K562 (cell line): ENCODE data around the gene USP20. TPM values are rescaled to one million over a fixed set of nuclear protein-coding genes. Genes with fewer than 3 reads are reported as not detected.
A peak's percentile ranks its signal among the peaks of the same experiment; 100 is the strongest.

Experiments
- ATAC-seq: fragments of 200-7000 bp; cut with Tn5 transposase; 3 replicates; pipeline ENCODE4 v1.9.1; 2020; ENCODE audit warnings: moderate library complexity
- BruUV-seq: library from RNA; stranded (reverse); fragments of 400-500 nt; replicated peaks from 2 replicates; lab custom pipeline; 2021; lab: Mats Ljungman, UMichigan
- CTCF ChIA-PET: fragments of 300-600 bp; formaldehyde crosslinking; extraction: SDS; loops from one replicate; lab custom pipeline; 2021; ENCODE audit warnings: low intra/inter-chr PET ratio; lab: Yijun Ruan, JAX
- POLR2A ChIA-PET: fragments of 300-600, 350-650 bp; sonication (Branson Sonifier 250); formaldehyde crosslinking; extraction: SDS; loops from one replicate; lab custom pipeline; 2021; ENCODE audit warnings: antibody characterized with exemption, inconsistent platforms; lab: Yijun Ruan, JAX
- DNase-seq, 4 experiments: peaks; one replicate each; pipeline versions ENCODE4 v3.0.0 to v3.0.0-alpha.2; 2011 to 2018; ENCODE audit warnings: low spot score in 3 of 4, mixed read lengths in 3 of 4; ENCODE audit errors: extremely low read depth in 1 of 4
- FAIRE-seq: peaks from 2 replicates; lab custom pipeline; 2011; peaks lifted over from hg19 to GRCh38; lab: Jason Lieb, UNC
- H2AFZ ChIP-seq: 2 replicates; pipeline ENCODE4 v1.6.0; 2011; ENCODE audit warnings: low read depth, low read length, control low read depth, inconsistent platforms
- H3K27ac ChIP-seq: fragments of 200-600 bp; 3 replicates; pipeline ENCODE4 v1.8.0; 2011; ENCODE audit warnings: low read depth, mild to moderate bottlenecking, control low read depth, inconsistent platforms, low read length, moderate library complexity, mixed read lengths; ENCODE audit errors: extremely low read depth
- H3K27me3 ChIP-seq, 2 experiments: fragments of 300-600 bp in 1 of 2; 2 replicates in 1 of 2; 3 replicates in 1 of 2; pipeline versions ENCODE4 v1.6.0 to v1.8.0; 2011; ENCODE audit warnings: inconsistent platforms in 2 of 2, low read length in 2 of 2, mild to moderate bottlenecking in 1 of 2, mixed read lengths in 1 of 2, moderate library complexity in 1 of 2; ENCODE audit not compliant: control insufficient read depth in 2 of 2, insufficient read depth in 2 of 2
- H3K36me3 ChIP-seq: fragments of 300-600 bp; 3 replicates; pipeline ENCODE4 v1.8.0; 2011; ENCODE audit warnings: mild to moderate bottlenecking, low read length, inconsistent platforms; ENCODE audit not compliant: control insufficient read depth, insufficient read depth
- H3K4me1 ChIP-seq, 2 experiments: fragments of 200-600 bp in 1 of 2; replicated peaks in 1 of 2; 2 replicates in 1 of 2; 3 replicates in 1 of 2; pipeline versions ENCODE4 v1.5.1 to v1.8.0; 2011; ENCODE audit warnings: inconsistent platforms in 2 of 2, low read length in 2 of 2, mild to moderate bottlenecking in 1 of 2, mixed read lengths in 1 of 2, moderate library complexity in 1 of 2; ENCODE audit not compliant: control insufficient read depth in 2 of 2, insufficient read depth in 2 of 2
- H3K4me2 ChIP-seq: 2 replicates; pipeline ENCODE4 v1.6.1; 2011; ENCODE audit warnings: low read length, control low read depth, inconsistent platforms, mixed read lengths; ENCODE audit not compliant: insufficient read depth
- H3K4me3 ChIP-seq: fragments of 200-600 bp; sonication (generic), shearing (Covaris generic); 2 replicates; pipeline ENCODE4 v1.5.1; 2016; ENCODE audit warnings: control low read depth, inconsistent platforms
- H3K79me2 ChIP-seq: fragments of 200-600 bp; 3 replicates; pipeline ENCODE4 v1.8.0; 2011; ENCODE audit warnings: low read length, inconsistent platforms; ENCODE audit not compliant: control insufficient read depth, insufficient read depth
- H3K9ac ChIP-seq, 2 experiments: 2 replicates each; pipeline versions ENCODE4 v1.6.0 to v1.6.1; 2011; ENCODE audit warnings: low read depth in 2 of 2, low read length in 2 of 2, control low read depth in 1 of 2, inconsistent platforms in 1 of 2, mild to moderate bottlenecking in 1 of 2, mixed read lengths in 1 of 2; ENCODE audit not compliant: insufficient read depth in 1 of 2
- H3K9me1 ChIP-seq: one replicate; pipeline ENCODE4 v1.6.0; 2011; ENCODE audit warnings: inconsistent platforms, mild to moderate bottlenecking, low read length, moderate library complexity; ENCODE audit not compliant: control insufficient read depth, insufficient read depth
- H3K9me3 ChIP-seq: replicated peaks from 2 replicates; pipeline ENCODE4 v1.5.1; 2011; ENCODE audit warnings: low read depth, low read length, inconsistent platforms; ENCODE audit not compliant: control insufficient read depth, insufficient read depth
- H4K20me1 ChIP-seq: replicated peaks from 2 replicates; pipeline ENCODE4 v1.6.1; 2011; ENCODE audit warnings: low read length, inconsistent platforms, mixed read lengths; ENCODE audit not compliant: control insufficient read depth, insufficient read depth
- CBX3 ChIP-seq, 2 experiments: IDR thresholded peaks; 1 replicate in 1 of 2; 2 replicates in 1 of 2; pipeline ENCODE4 v1.6.1; 2012; ENCODE audit warnings: inconsistent platforms in 2 of 2, low read length in 2 of 2, borderline replicate concordance in 1 of 2, control low read depth in 1 of 2
- KDM4B ChIP-seq, 2 experiments: fragments of 450-650 bp in 1 of 2; sonication (generic) in 1 of 2; IDR thresholded peaks; 2 replicates each; pipeline ENCODE4 v1.6.1; 2016 to 2017; ENCODE audit warnings: borderline replicate concordance in 2 of 2, antibody characterized with exemption in 1 of 2, low read depth in 1 of 2, mild to moderate bottlenecking in 1 of 2
- SPI1 ChIP-seq: IDR thresholded peaks from 2 replicates; pipeline ENCODE4 v1.6.1; 2011; ENCODE audit warnings: low read depth, low read length, control low read depth, borderline replicate concordance
- WGBS: fragments of 100-300 bp; shearing (Covaris generic); methylation state at CpG from one replicate; pipeline ENCODE4 v1.1.6; 2016; ENCODE audit warnings: low coverage, mixed read lengths; ENCODE audit not compliant: insufficient coverage; ENCODE audit errors: missing lambda C conversion rate; 5-methylcytosine and 5-hydroxymethylcytosine counted together
- in situ Hi-C: fragments of 300-500 bp; cut with MboI; formaldehyde crosslinking; loops from 4 replicates; pipeline ENCODE4 v1.15.0; 2018; ENCODE audit warnings: inconsistent platforms, mixed read lengths
- intact Hi-C: fragments of 100-400 bp; cut with micrococcal nuclease; formaldehyde crosslinking; loops from 2 replicates; pipeline ENCODE4 v1.14.2; 2022
- polyA plus RNA-seq, 8 experiments: library from polyadenylated mRNA; depleted of rRNA in 4 of 8; stranded (reverse) in 5 of 8; unstranded in 3 of 8; fragments of >200 nt; fragmentation: Nextera tagmentation in 2 of 8; fragmentation: Illumina TruSeq in 1 of 8; extraction: Ambion mirVana in 2 of 8; extraction: Trizol in 1 of 8; gene quantifications; 2 replicates each; pipeline versions ENCODE4 v1.2.1 to v1.2.3, GENCODE V29; 2011 to 2014; ENCODE audit warnings: inconsistent platforms in 1 of 8, missing spikeins in 1 of 8
- total RNA-seq, 7 experiments: library from RNA; depleted of rRNA in 6 of 7; stranded (reverse); fragments of >200 nt in 6 of 7; fragmentation: Illumina TruSeq in 2 of 7; extraction: Trizol in 2 of 7; gene quantifications; 2 replicates each; pipeline versions ENCODE4 v1.2.1 to v1.2.3, GENCODE V29; 2011 to 2021; ENCODE audit warnings: low replicate concordance in 1 of 7
- TF ChIP-seq, protein P1 (sequence below), 2 experiments: IDR thresholded peaks; 2 replicates each; pipeline ENCODE4 v1.6.1; 2011; ENCODE audit warnings: borderline replicate concordance in 1 of 2, control low read depth in 1 of 2, low read depth in 1 of 2, low read length in 1 of 2, mild to moderate bottlenecking in 1 of 2, mixed read lengths in 1 of 2, moderate library complexity in 1 of 2; ENCODE audit not compliant: insufficient read depth in 1 of 2, insufficient read length in 1 of 2, poor library complexity in 1 of 2, severe bottlenecking in 1 of 2; ENCODE audit errors: extremely low read depth in 1 of 2

The USP20 gene
- total and polyA plus RNA-seq, 9 of the 15 experiments (the other 6 are each of a cell fraction or from before 2014, with no cell fraction given) = 1.9 to 136 (median 49.1) TPM

DNA sequence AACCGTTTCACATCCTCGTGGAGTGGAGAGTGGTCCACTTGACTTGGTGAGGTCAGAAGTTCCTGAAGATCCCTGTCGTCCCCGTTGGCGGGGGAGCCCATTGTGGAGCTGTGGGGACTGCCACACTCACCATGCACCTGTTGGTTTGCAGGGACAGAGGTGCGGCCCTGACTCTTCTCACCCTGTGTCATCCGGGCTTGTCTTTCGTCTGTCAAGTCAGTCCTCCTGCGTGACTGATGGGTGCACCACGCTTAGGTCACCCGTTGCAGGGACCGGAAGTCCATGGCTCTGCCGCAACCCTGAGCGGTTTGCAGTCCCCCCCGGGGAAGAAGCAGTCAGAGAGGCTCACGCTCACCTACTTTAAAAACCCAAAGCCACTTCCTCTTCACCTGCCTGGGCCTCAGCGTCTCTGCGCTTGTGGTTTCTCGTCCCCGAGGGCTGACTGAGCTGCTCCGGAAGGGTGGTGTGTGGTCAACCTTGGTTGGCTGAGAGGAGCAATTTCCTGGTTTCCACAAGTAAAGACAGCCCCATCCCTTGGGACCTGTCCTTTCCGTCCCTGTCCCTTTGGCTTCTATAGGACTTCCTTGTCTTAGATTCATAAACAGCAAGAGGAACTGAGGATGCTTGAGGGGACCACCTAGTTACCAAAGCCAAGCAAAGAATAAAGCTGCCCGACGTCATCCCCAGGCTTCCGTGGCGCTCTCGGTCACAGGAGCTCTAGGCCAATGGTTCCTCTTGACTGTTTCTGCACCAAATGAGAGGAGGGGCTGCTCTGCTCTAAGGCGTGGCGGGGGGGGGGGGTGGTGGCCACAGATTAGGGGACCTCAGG is 53.2 kb downstream of the USP20 start (continued):
- TF ChIP-seq, protein P1, sequence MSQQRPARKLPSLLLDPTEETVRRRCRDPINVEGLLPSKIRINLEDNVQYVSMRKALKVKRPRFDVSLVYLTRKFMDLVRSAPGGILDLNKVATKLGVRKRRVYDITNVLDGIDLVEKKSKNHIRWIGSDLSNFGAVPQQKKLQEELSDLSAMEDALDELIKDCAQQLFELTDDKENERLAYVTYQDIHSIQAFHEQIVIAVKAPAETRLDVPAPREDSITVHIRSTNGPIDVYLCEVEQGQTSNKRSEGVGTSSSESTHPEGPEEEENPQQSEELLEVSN (IDR thresholded peaks at IDR 0.05; ENCODE audit: borderline replicate concordance in 1 of 2, extremely low read depth in 1 of 2, insufficient read depth in 1 of 2, insufficient read length in 1 of 2, low read depth in 1 of 2, low read length in 1 of 2, poor library complexity in 1 of 2, severe bottlenecking in 1 of 2) = peak in 1 of 2 experiments; percentile 36

GRCh38 chr9:129889122-129889940 is 54.1 kb downstream of the USP20 start:
- ATAC-seq = no peak
- CTCF ChIA-PET = no interaction called here
- H2AFZ ChIP-seq = no peak overlapping the region
- H3K9me3 ChIP-seq = no peaks in the 10 kb centered on the region
- no peaks in the 10 kb centered on the region for H3K36me3 ChIP-seq
- H3K27ac ChIP-seq = no peak overlapping the region; the same call in 2 of the 3 replicates
- peak; percentile 52; the same call in 1 of the 2 replicates for TF ChIP-seq SPI1
- TF ChIP-seq KDM4B (IDR thresholded peaks at IDR 0.05; ENCODE audit: borderline replicate concordance in 2 of 2, low read depth in 1 of 2) = no peak
- peak in 1 of 2 experiments; percentile 32; a peak in 1 of 3 replicates for TF ChIP-seq CBX3 (IDR thresholded peaks at IDR 0.05; ENCODE audit: borderline replicate concordance in 1 of 2, low read length in 2 of 2)
- TF ChIP-seq, all 486 proteins: peak for 2
- Histone ChIP-seq H3K9me1 (no peaks in the 10 kb centered on the region), H3K79me2 (peaks cover 18% of the 10 kb centered on the region), H3K4me2 (no peak overlapping the region), H3K27me3 (no peaks in the 10 kb centered on the region), H4K20me1 (no peaks in the 10 kb centered on the region), H3K4me3 (no peak overlapping the region), H3K4me1 (peaks cover 46 to 54% of the 10 kb centered on the region in 2 experiments), H3K9ac (0 out of 4 replicates have a peak overlapping the region, but pooled peaks of 1 of the 2 experiments have one; percentile 8)
- DNase-seq = no peak
- no peak for FAIRE-seq
- POLR2A ChIA-PET = interaction anchor here (0.6 kb wide), 1 partner anchor 164 kb away, joined by 4 read pairs; no protein-coding TSS in a partner anchor
- WGBS = 93% methylated on average over 30 of the region's 31 CpGs
- intact Hi-C loops = loop anchor here (5.0 to 10.0 kb wide), 5 partner anchors 68 to 455 kb away; partner anchors contain the start of genes ASB6 and GPR107
- no TSS peak for BruUV-seq
- in situ Hi-C loops = loop anchor here (10.0 kb wide), 1 partner anchor 1565 kb away; the partner anchor contains the start of genes COQ4 and TRUB2
